ENCODE results near the gene ATPAF1. TPM values are rescaled to one million over a fixed set of nuclear protein-coding genes. Genes with fewer than 3 reads are reported as not detected.
A peak's percentile ranks its signal among the peaks of the same experiment; 100 is the strongest.
"Not testable (repeated sequence)": the region's sequence is repeated elsewhere in the genome, so short reads cannot be mapped to it uniquely, and the experiment has no call there.

The ATPAF1 gene
- total RNA-seq, 1 experiment from 2014 or later: 39.2 TPM

GRCh38 chr1:46681333-46682034 is 13.3 kb upstream of the ATPAF1 start:
- no peak for DNase-seq (ENCODE audit: low spot score)

DNA sequence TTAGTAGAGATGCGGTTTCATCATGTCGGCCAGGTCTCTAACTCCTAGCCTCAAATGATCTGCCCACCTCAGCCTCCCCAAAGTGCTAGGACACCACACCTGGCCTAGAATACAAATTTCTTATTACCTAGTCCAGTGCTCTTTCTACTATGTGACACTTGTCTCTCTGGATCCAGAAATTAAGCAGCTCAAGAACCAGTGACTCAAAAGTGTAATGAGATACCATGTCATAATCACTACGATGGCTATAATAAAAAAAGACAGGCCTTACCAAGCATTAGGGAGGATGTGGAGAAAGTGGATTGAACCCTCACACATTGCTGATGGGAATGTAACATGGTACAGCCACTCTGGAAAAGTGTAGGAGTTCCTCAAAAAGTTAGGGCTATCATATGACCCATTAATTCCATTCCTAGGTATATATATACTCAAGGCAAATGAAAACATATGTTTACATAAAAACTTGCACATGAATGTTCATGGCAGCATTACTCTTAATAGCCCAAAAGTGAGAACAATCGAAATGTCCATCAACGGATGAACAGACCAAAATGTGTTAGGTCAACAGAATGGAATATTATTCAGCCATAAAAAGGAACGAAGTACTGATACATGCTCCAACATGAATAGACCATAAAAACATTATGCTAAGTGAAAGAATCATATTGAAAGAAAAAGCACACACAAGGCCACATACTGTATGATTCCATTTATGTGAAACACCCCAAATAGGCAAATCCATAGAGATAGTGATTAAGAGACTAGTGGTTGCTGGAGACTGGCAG is 11.8 kb upstream of the ATPAF1 start:
- DNase-seq (ENCODE audit: low spot score): no peak

- DNase-seq (ENCODE audit: low spot score): no peak
These were observed 9.2 kb upstream of the ATPAF1 start for GRCh38 chr1:46677339-46677738.

DNA sequence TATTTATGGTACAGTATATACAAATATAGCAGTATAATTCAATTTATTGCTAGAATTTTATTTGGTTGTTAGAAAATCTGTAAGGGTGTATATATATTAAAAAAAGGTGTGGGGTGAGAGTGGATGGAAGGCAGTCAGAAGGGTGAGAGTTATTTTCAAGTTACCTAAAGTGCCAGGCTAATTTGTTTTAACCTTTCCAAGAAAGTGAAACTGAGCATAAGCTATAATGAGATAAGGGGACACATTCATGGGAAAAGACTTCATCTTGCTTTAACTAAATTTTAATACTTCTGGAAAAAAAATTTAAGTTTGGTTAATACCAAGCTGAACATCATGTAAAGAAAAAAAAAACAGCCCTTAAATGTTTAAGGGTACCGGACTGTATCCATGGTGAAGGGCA is 8.4 kb upstream of the ATPAF1 start:
- DNase-seq (ENCODE audit: low spot score): no peak

- DNase-seq (ENCODE audit: low spot score): no peak
These were observed 7.6 kb upstream of the ATPAF1 start for GRCh38 chr1:46675549-46676314.

- peak; percentile 26 for DNase-seq (ENCODE audit: low spot score)
These were observed 5.6 kb upstream of the ATPAF1 start for GRCh38 chr1:46673749-46674182.

DNA sequence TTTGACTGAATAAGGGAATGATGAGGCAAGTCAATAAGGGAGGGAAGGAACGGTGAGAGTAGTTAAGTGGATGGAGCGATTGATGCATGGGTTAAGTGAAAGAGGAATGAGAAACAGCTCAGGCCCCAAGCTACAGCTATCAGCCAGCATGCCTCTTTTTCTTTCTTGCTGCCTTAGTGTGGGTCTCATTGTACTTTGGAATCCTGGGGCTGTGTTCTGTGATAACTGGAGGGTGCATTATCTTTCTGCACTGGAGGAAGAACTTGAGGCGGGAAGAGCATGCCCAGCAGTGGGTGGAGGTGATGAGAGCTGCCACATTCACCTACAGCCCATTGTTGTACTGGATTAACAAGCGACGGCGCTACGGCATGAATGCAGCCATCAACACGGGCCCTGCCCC is 4.5 kb upstream of the ATPAF1 start:
- DNase-seq (ENCODE audit: low spot score): no peak

GRCh38 chr1:46671554-46671953 is 3.4 kb upstream of the ATPAF1 start, which contains the start of gene TEX38:
Gene TEX38 (plus strand): TSS chr1:46671854. CDS start chr1:46671935, 81 bp downstream.
- no peak for DNase-seq (ENCODE audit: low spot score)

- DNase-seq (ENCODE audit: low spot score): no peak
These were observed 2.0 kb upstream of the ATPAF1 start for GRCh38 chr1:46670134-46670533.

DNA sequence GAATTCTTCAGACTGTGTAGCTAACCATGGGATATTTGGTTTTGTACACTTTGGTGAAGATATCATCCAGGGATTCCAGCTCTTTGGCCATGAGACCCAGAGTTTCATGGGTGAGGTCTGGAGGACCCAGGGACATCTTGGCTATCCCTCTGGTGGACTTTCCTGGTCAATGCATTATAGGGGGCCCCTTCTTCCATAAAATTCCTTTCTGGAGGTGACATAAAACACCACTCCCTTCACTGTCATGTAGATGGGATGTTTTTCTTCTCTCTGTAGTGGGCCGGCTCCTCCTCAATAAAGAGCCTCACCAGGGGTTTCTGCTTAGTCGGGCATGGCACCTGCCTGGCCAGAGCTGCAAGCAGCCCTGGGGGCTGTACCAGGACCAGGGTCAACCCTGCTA is 2.2 kb downstream of the ATPAF1 start:
- DNase-seq (ENCODE audit: low spot score): no peak

GRCh38 chr1:46662919-46663318 is 5.2 kb downstream of the ATPAF1 start:
- DNase-seq (ENCODE audit: low spot score): not testable (repeated sequence)

GRCh38 chr1:46660116-46660515 is 8.0 kb downstream of the ATPAF1 start:
- not testable (repeated sequence) for DNase-seq (ENCODE audit: low spot score)

- DNase-seq (ENCODE audit: low spot score): no peak
These were observed 8.8 kb downstream of the ATPAF1 start for GRCh38 chr1:46659307-46659870.

GRCh38 chr1:46657775-46658174 is 10.4 kb downstream of the ATPAF1 start:
- no peak for DNase-seq (ENCODE audit: low spot score)

DNA sequence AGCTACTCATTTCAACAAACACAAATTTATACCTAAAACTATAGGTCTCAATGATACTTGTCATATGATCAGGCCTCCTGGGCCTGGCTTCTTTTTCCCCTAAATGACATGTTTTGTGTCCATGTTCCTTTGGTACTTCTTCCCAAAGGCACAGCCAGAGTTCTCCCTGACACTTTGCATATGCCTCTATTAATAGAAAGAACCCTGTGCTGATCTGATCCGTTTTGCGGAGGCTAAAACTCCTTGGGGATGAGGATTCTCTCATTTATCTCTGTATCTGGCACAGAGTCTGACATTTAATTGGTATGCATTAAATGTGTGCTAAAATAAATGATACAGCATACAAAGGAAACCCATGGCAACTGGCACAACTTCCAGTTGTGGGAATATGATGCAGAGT is 11.5 kb downstream of the ATPAF1 start:
- no peak for DNase-seq (ENCODE audit: low spot score)

- DNase-seq (ENCODE audit: low spot score): no peak
These were observed 12.3 kb downstream of the ATPAF1 start for GRCh38 chr1:46655848-46656247.

- DNase-seq (ENCODE audit: low spot score): not testable (repeated sequence)
These were observed 13.5 kb downstream of the ATPAF1 start for GRCh38 chr1:46654698-46655097.

GRCh38 chr1:46654012-46654411 is 14.2 kb downstream of the ATPAF1 start:
- no peak for DNase-seq (ENCODE audit: low spot score)

GRCh38 chr1:46653405-46653958 is 14.7 kb downstream of the ATPAF1 start:
- no peak for DNase-seq (ENCODE audit: low spot score)

- DNase-seq (ENCODE audit: low spot score): no peak
These were observed 15.7 kb downstream of the ATPAF1 start for GRCh38 chr1:46652321-46653100.

DNA sequence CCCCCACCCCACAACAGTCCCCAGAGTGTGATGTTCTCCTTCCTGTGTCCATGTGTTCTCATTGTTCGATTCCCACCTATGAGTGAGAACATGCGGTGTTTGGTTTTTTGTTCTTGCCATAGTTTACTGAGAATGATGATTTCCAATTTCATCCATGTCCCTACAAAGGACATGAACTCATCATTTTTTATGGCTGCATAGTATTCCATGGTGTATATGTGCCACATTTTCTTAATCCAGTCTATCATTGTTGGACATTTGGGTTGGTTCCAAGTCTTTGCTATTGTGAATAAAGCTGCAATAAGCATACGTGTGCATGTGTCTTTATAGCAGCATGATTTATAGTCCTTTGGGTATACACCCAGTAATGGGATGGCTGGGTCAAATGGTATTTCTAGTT is 17.0 kb downstream of the ATPAF1 start:
- not testable (repeated sequence) for DNase-seq (ENCODE audit: low spot score)

All from HT-29 (cell line).